GM08714 (cell line): ENCODE data around the gene NFASC.

Source experiments
- H3K4me3 ChIP-seq: fragments of 200-500 bp; sonication (Bioruptor generic); 2 replicates; pipeline ENCODE4 v1.5.1; 2014; ENCODE audit warnings: mild to moderate bottlenecking, low read length, inconsistent platforms
- ZNF274 ChIP-seq: IDR thresholded peaks from 2 replicates; pipeline ENCODE4 v1.6.1; 2012; ENCODE audit warnings: mild to moderate bottlenecking, low read depth, low read length

NFASC gene

GRCh38 chr1:204992998-204993314 lies 122.3 kb downstream of the NFASC start:
- no peak for TF ChIP-seq ZNF274
- H3K4me3 ChIP-seq: no peak overlapping the region

- no peak for TF ChIP-seq ZNF274
- no peak overlapping the region for H3K4me3 ChIP-seq
Observed at GRCh38 chr1:204994086-204994862, 123.6 kb downstream of the NFASC start.

- no peak for TF ChIP-seq ZNF274
Observed at GRCh38 chr1:204996981-204997380, 126.3 kb downstream of the NFASC start.

GRCh38 chr1:204997591-204998355 lies 127.1 kb downstream of the NFASC start:
- TF ChIP-seq ZNF274: no peak
- no peak overlapping the region for H3K4me3 ChIP-seq

More at GRCh38 chr1:204996981-204997380, 126.3 kb downstream of the NFASC start:
- no peak overlapping the region for H3K4me3 ChIP-seq

- TF ChIP-seq ZNF274: no peak
- H3K4me3 ChIP-seq: no peak overlapping the region
Observed at GRCh38 chr1:205001162-205001561, 130.5 kb downstream of the NFASC start.

GRCh38 chr1:205002705-205003104 lies 132.0 kb downstream of the NFASC start:
- no peak overlapping the region for H3K4me3 ChIP-seq
- TF ChIP-seq ZNF274: no peak

GRCh38 chr1:205003358-205004131 lies 132.9 kb downstream of the NFASC start:
- no peak for TF ChIP-seq ZNF274

GRCh38 chr1:205004351-205004750 lies 133.7 kb downstream of the NFASC start:
- H3K4me3 ChIP-seq: no peak overlapping the region
- no peak for TF ChIP-seq ZNF274

More at GRCh38 chr1:205003358-205004131, 132.9 kb downstream of the NFASC start:
- H3K4me3 ChIP-seq: no peak overlapping the region

GRCh38 chr1:205008896-205009295 lies 138.2 kb downstream of the NFASC start:
- TF ChIP-seq ZNF274: no peak

GRCh38 chr1:205009670-205010069 lies 139.0 kb downstream of the NFASC start:
- no peak for TF ChIP-seq ZNF274
- H3K4me3 ChIP-seq: no peak overlapping the region

More at GRCh38 chr1:205008896-205009295, 138.2 kb downstream of the NFASC start:
- H3K4me3 ChIP-seq: no peak overlapping the region

GRCh38 chr1:205012391-205013140 lies 141.9 kb downstream of the NFASC start:
- H3K4me3 ChIP-seq: no peak overlapping the region
- TF ChIP-seq ZNF274: no peak

- TF ChIP-seq ZNF274: no peak
- no peak overlapping the region for H3K4me3 ChIP-seq
Observed at GRCh38 chr1:205013683-205014367, 143.2 kb downstream of the NFASC start.

GRCh38 chr1:205014783-205015182 lies 144.1 kb downstream of the NFASC start:
- H3K4me3 ChIP-seq: no peak overlapping the region
- TF ChIP-seq ZNF274: no peak

- no peak for TF ChIP-seq ZNF274
Observed at GRCh38 chr1:205015241-205015640, 144.6 kb downstream of the NFASC start.

More at GRCh38 chr1:205015241-205015640, 144.6 kb downstream of the NFASC start:
- no peak overlapping the region for H3K4me3 ChIP-seq
